ENCODE data around the gene AHCYL2. TPM values are rescaled to one million over a fixed set of nuclear protein-coding genes. Genes with fewer than 3 reads are reported as not detected.

The AHCYL2 gene
- total and polyA plus RNA-seq, 2 of the 8 experiments (the other 6 are each of a cell fraction or from before 2014, with no cell fraction given): 20.7 to 25.4 TPM

DNA sequence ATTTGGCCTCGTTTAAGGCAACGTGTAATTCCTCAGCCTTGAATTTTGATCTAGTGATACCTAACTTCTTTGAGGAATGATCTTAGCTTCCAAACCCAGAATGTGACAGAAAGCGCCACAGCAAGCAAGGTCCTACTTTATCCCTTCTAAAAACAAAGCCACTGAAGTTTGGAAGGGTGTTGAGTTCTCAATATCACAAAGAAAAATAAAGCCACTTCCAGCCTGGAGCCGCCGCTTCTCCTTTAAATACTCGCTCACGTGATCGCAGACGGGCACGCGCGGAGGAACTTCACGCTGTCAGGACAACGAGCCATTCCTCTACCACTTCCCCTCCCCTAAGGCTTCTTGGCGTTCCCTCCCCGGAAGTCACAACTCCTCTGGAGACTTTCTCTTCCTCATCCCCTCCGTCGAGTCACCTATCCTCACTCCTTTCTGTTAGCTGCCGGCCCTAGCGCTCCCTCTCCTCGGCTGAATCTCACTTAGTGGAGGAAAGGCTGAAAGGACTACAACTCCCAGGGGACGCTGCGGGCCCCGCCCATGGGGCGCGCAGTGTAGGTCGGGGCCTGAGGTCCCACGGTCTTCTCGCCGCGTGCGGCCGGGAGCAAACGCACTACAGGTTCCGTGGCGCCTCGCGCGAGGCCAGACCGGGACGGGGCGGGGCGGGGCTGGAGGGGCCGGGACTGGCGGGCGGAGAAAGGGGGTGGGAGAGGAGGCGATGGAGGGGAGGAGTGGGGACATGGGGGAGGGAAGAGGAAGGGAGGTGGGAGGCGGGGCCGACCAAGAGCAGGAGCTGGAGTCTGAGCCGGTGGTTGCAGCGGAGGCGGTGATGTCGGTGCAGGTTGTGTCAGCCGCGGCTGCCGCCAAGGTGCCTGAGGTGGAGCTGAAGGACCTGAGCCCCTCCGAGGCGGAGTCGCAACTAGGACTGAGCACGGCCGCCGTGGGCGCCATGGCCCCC lies at the start of gene AHCYL2 (continued):
- no peak for TF ChIP-seq CTBP2 (IDR thresholded peaks at IDR 0.05; ENCODE audit: borderline replicate concordance, insufficient read depth, insufficient read length, low read length)
- 0 out of 2 replicates have a peak, but pooled peaks have one; percentile 21 for TF ChIP-seq TEAD4 (IDR thresholded peaks at IDR 0.05; ENCODE audit: low read depth, low read length)
- TF ChIP-seq RBBP5 (IDR thresholded peaks at IDR 0.05; ENCODE audit: borderline replicate concordance, low read depth, low read length): peak; percentile 94
- no peak for TF ChIP-seq TAF7 (optimal IDR thresholded peaks at IDR 0.05; ENCODE audit: borderline replicate concordance, low read depth, low read length)
- TF ChIP-seq SRF (IDR thresholded peaks at IDR 0.05; ENCODE audit: low read depth, low read length): no peak
